ENCODE data around the gene PROX2.

DNA sequence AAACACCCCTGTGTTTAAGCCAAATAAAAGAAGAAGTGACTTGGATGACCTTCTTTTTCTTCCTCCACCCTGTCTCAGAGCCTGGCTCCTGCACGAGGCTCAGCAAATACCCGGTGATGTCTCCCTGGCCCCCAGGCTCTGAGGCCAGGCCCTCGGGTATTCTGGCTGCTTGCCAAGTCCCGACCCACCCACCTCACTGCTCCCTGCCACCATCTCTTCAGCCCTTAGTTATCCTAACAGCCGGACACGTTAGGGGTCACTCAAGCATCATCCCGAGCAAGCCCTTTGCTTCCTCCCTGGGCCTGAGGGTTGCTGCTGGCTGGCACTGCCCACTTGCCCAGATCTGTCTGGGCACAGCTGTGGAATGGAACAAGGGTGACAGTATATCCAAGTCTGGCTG lies 39.9 kb upstream of the PROX2 start:
- TF ChIP-seq, protein P1, sequence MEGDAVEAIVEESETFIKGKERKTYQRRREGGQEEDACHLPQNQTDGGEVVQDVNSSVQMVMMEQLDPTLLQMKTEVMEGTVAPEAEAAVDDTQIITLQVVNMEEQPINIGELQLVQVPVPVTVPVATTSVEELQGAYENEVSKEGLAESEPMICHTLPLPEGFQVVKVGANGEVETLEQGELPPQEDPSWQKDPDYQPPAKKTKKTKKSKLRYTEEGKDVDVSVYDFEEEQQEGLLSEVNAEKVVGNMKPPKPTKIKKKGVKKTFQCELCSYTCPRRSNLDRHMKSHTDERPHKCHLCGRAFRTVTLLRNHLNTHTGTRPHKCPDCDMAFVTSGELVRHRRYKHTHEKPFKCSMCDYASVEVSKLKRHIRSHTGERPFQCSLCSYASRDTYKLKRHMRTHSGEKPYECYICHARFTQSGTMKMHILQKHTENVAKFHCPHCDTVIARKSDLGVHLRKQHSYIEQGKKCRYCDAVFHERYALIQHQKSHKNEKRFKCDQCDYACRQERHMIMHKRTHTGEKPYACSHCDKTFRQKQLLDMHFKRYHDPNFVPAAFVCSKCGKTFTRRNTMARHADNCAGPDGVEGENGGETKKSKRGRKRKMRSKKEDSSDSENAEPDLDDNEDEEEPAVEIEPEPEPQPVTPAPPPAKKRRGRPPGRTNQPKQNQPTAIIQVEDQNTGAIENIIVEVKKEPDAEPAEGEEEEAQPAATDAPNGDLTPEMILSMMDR (conservative IDR thresholded peaks at IDR 0.05; ENCODE audit: low read length), result no peak
- TF ChIP-seq EZH2phosphoT487 (IDR thresholded peaks at IDR 0.05; ENCODE audit: borderline replicate concordance, low read depth, low read length), result no peak

Measured in OCI-LY7 (cell line).